Renal cortical epithelial cell (primary cell): ENCODE data around the gene CARMIL1. TPM values are rescaled to one million over a fixed set of nuclear protein-coding genes. Genes with fewer than 3 reads are reported as not detected.

Experiments used
- DNase-seq: peaks from one replicate; pipeline ENCODE4 v3.0.0-alpha.2; 2011; ENCODE audit warnings: low read depth
- total RNA-seq: library from RNA; depleted of rRNA; stranded (reverse); fragments of >200 nt; gene quantifications from 2 replicates; pipeline ENCODE4 v1.2.3, GENCODE V29; 2014

The CARMIL1 gene
- total RNA-seq, 1 donor from 2014 or later, result 55.7 TPM

- no peak for DNase-seq
Observed at GRCh38 chr6:25407431-25407830, 128.3 kb downstream of the CARMIL1 start.

- no peak for DNase-seq
Observed at GRCh38 chr6:25410102-25410501, 130.9 kb downstream of the CARMIL1 start.

DNA sequence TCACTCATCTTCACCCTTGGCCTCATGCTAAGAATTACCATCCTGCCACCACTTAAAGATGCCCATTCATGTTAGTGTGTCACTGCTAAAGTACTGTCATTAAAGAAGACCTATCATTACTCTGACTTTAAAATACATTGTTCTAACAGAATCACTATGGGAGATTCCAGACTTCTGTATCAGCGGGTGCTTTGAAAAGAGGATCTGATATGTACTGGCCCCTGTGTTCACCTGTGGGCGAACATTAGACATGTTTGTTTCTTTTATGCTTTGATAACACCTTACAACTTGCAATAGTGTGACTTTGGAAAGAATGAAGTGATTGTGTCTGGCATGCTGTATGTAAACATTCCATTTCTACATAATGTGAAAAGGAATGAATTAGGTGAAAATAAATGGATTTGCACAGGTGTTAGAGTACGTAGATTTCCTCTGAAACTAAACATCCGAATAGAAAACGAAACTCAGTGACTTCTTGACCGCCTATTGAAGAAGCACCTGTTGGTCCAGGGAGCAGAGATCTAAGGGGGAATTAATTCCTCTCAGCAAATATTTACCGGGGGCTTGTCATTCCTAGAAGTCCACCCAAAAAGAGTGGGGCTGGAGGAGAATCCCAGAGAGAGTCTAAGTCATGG, 132.3 kb downstream of the CARMIL1 start:
- no peak for DNase-seq

GRCh38 chr6:25413207-25413905, 134.2 kb downstream of the CARMIL1 start:
- DNase-seq, result no peak

DNA sequence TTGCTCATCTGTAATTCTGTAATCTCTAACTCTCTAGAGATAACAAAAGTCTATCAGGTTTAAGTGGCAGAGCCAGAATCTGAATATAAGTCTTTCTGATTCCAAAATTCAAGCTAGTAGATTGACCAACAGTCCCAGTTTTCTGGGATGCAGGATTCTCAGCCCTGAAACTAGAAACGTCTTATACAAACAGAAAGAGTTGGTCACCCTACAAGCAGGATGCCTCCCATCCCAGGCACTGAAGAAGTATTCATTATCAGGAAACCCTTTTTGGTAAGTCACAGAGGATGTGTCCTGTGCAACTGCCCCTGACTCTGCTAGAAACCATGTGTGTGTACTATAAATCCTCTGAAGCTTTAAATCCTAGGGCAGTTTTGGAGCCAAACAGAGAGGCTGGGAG, 135.0 kb downstream of the CARMIL1 start:
- no peak for DNase-seq

DNA sequence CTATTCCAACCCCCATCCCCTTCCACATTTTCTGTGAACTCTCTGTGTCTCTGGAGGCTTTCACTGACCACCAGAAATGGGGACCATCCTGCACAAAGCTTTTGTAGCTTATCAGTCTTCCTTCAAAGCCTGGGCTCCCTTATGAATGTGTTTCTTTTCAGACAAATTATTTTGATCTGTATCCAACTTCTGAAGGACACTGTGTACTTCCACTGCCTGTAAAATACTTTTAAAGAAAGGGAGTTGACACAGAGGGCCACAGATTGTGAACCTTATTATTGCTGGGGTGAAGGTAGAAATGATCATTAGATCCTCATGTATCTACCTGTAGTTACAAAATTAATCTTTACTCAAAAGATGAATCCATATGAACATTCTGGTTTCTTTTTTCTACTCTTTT, 135.6 kb downstream of the CARMIL1 start:
- no peak for DNase-seq

GRCh38 chr6:25415274-25415673, 136.1 kb downstream of the CARMIL1 start:
- no peak for DNase-seq

- DNase-seq, result no peak
Observed at GRCh38 chr6:25415701-25416100, 136.5 kb downstream of the CARMIL1 start.

- DNase-seq, result peak; percentile 73
Observed at GRCh38 chr6:25417046-25417605, 138.0 kb downstream of the CARMIL1 start.

DNA sequence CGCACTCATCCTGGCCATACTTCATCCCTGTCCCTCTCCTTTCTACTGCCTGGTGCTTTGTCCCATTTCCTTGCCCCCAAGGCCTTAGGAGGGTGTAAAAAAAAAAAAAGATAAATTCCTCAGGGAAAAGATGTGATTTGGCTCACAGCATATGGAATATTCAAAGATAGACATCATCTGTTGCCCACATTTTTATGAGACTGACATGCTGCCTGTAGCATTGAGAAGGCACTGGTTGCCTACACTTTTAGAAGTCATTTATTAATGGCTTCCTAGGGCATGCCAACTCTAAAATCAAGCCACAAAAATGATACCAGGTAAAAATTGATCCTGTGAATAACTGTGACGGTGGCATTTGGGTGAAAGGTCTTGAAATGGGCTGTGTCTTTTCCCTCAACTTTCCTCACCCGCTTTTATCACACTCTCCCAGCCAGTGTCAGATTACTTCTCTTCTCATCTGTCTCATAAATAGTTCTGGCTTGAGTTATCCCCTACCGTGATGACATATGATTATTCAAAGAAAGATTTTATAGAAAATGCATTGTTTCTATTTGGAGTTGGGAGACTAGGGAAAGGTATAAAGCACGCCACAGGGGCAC, 139.4 kb downstream of the CARMIL1 start:
- DNase-seq, result no peak

DNA sequence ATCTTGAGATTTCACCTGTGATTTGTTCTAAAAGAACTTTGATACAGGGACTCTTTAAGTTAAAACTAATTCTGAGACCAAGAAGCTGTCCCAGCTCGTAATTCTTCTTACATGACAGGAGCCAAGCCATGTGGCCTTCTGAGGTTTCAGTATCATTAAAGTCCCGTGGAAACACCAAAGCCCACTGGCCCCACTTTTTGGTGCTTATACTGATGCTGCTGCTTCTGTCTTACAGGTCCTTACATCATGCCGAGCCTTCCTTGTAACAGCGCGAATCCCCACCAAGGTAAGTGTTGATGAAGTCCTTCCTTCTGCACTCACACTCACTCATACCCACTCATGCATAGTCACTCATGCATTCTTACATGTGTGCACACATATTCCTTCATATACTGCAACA, 140.7 kb downstream of the CARMIL1 start:
- no peak for DNase-seq

DNA sequence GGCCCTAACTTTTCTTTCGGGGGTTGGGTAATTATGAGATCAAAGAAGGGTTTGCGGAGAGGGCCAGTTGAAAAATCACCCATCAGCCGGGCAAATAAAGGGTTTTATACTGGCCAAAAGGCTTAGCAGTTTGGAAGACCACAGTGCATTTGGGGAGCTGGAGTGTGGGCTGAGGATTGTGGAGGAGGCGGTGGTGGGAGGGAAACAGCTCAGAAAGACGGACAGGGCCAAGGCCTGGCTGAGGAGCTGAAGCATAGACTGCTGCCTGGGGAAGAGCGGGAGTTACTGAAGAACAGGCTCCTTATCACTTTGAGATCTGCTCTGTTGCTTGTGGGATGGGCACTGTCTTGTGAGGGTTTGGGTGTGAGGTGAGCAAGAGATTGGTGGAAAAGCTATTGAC, 144.2 kb downstream of the CARMIL1 start:
- DNase-seq, result no peak

GRCh38 chr6:25424303-25424702, 145.1 kb downstream of the CARMIL1 start:
- DNase-seq, result no peak

DNA sequence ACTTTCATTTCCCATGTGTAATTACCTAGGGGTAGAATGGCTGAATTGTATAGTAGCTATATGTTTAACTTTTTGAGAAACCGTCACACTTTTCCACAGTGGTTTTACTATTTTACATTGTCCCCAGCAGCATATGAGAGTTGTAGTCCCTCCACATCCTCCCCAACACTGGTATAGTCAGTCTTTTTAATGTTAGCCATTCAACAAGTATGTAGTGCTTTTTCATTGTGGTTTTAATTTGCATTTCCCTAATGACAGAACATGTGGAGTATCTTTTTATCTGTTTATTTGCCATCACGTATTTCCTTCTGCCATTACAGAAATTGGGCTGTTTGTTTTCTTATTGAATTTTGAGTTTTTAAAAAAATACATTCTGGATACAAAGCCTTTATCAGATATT, 148.4 kb downstream of the CARMIL1 start:
- no peak for DNase-seq

DNA sequence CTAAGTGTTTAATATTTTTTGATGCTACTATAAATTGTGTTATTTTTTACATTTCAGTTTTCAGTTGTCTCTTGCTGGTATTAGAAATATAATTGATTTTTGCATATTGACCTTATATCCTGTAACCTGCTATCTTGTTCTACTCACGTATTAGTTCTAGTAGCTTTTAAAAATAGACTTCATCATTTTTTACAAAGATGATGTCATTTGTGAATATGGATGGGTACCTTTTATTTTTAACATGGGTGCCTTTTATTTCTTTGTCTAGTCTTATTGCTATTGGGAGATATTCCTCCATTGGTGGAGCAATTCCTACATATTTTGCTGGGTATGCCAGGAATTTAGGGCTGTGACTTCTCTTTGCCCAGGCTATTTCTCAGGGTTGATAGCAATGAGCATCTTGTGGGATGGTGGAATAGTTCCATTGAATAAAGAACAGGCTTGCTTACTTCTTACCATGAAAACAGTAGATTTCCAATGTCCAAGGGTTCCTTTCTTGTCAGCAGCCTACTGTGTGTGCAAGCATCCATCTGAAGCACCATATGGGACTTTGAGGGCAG, 149.7 kb downstream of the CARMIL1 start:
- no peak for DNase-seq

DNA sequence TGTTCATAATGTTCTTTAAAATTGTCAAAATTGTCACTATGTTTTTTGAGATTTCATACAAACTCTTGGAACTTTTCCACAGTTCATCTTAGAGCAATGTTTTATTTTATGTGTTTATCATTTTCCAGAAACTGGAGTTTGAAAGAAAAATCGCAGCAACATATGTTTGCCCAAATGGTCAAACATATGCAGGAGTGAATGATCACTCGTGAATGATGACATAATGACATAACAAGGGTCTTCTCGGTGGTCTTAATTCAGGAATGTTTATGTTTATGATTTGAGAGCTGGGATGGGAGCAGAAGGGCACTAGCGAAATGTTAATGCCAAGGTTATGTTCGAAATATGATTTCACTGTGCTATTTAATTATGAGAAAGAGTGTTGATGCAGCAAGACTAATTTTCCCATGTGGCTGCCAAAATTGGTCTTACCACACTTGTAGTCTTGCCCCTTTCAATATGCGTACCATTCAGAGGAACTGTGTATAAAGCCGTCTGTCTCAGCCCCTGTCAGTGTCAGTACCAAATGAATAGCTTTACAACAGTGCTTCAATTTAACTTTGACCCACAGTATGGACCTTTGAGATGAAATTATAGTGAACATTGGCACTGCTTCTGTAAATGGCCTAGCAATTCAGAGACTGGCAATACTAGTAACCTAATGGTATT, 152.3 kb downstream of the CARMIL1 start:
- DNase-seq, result no peak

DNA sequence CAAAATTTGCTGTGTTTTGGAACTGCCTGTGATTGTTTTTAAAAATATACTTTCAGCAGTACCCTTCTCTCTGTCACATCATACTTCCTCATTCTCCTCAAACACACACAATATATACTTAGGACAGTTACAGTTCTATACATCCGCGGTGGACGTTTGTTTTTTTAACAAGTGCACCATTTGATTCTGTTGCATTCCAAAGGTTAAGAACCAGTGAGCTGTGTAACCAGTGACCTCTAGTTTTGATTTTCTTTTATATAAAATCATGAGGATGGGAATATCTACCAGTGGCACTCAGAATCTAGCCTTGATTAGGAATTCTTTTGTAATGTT, 152.8 kb downstream of the CARMIL1 start:
- DNase-seq, result no peak

DNA sequence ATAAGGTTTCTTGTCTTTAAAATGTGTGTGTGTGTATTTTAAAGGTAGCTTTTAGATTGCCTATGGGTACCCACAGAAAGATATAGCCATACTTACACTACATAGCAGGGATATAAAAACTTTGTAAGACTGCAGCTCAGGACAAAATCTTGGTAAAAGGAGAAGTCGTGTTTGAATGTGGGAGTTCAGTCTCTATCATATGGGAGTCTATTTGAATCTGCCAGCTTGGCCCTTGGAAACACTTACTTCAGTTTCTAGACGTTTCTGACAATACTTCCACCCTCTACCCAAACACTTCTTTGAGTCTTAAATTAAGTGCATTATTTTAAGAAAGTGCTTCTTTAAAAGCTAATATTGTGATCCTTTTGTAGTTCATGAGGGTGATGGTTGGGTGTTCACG, 155.7 kb downstream of the CARMIL1 start:
- no peak for DNase-seq

- DNase-seq, result no peak
Observed at GRCh38 chr6:25435416-25435985, 156.3 kb downstream of the CARMIL1 start.

DNA sequence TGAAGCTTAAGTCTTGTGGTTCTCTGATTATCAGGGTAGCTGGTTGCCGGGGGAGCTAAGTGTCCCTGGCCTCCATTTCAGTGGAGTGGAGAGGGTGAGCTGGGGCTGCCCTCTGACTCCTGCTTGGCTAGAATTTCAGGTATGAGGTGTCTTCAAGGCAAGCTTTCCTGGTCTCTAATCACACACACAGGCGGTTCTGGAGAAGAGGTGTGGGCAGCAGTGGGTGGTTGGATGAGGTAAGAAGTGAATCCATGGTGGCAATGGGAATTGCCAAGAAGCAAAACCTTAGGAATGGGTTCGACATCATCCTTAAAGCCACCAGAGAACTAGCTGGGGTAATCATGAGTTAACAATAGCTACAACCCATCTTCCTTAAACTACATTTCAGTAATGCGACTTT, 157.6 kb downstream of the CARMIL1 start:
- no peak for DNase-seq

- no peak for DNase-seq
Observed at GRCh38 chr6:25439368-25439767, 160.2 kb downstream of the CARMIL1 start.
